ENCODE results near the gene BEST2.
A peak's percentile ranks its signal among the peaks of the same experiment; 100 is the strongest.

BEST2 gene

GRCh38 chr19:12745166-12745897, 6.3 kb upstream of the BEST2 start:
- H3K9me3 ChIP-seq (ENCODE audit: control extremely low read depth in 1 of 5, control insufficient read depth in 4 of 5, insufficient read depth in 2 of 5, low read depth in 1 of 5, low read length in 4 of 5): peaks cover 0 to 14% (median 10%) of the 10 kb centered on the region in 5 experiments
- H3K4me3 ChIP-seq (ENCODE audit: control insufficient read depth in 1 of 7, extremely low read depth in 1 of 7, insufficient read depth in 4 of 7, low read depth in 2 of 7, low read length in 6 of 7): no peak overlapping the region
- peaks cover 0 to 9% (median 1%) of the 10 kb centered on the region in 5 experiments for H3K27me3 ChIP-seq (replicated peaks in 2 of 5; ENCODE audit: control insufficient read depth in 4 of 5, insufficient read depth in 5 of 5, low read length in 4 of 5)
- H3K36me3 ChIP-seq (ENCODE audit: control insufficient read depth in 4 of 4, insufficient read depth in 4 of 4, low read length in 3 of 4): peaks cover 10 to 52% (median 40%) of the 10 kb centered on the region in 4 experiments
- peaks cover 0 to 9% (median 3%) of the 10 kb centered on the region in 4 experiments for H3K4me1 ChIP-seq (ENCODE audit: control extremely low read depth in 1 of 4, control insufficient read depth in 4 of 4, insufficient read depth in 4 of 4, low read length in 3 of 4)
- DNase-seq: no peak
- WGBS (ENCODE audit: insufficient coverage): 88% methylated on average over 16 of the region's 22 CpGs
- POLR2A ChIA-PET: no interaction called here
- CTCF ChIA-PET: interaction anchor here (39.0 to 43.3 kb wide), 2 partner anchors 15 to 16 kb away, joined by 776 read pairs; partner anchors contain the start of genes BEST2, GET3, HOOK2 and TNPO2
- no peak overlapping the region for H3K27ac ChIP-seq (ENCODE audit: insufficient read depth in 1 of 2, low read depth in 1 of 2, low read length in 2 of 2, poor library complexity in 1 of 2, severe bottlenecking in 2 of 2)

- ChIA-PET CTCF (interaction anchor here (39.0 to 43.3 kb wide), 2 partner anchors 12 to 19 kb away, joined by 776 read pairs; partner anchors contain the start of genes BEST2, GET3, HOOK2 and TNPO2), POLR2A (no interaction called here)
- Histone ChIP-seq H3K4me1 (ENCODE audit: control extremely low read depth in 1 of 4, control insufficient read depth in 4 of 4, insufficient read depth in 4 of 4, low read length in 3 of 4) (peaks cover 0 to 9% (median 3%) of the 10 kb centered on the region in 4 experiments), H3K27ac (ENCODE audit: insufficient read depth in 1 of 2, low read depth in 1 of 2, low read length in 2 of 2, poor library complexity in 1 of 2, severe bottlenecking in 2 of 2) (no peak overlapping the region), H3K36me3 (ENCODE audit: control insufficient read depth in 4 of 4, insufficient read depth in 4 of 4, low read length in 3 of 4) (peaks cover 10 to 41% (median 32%) of the 10 kb centered on the region in 4 experiments), H3K4me3 (ENCODE audit: control insufficient read depth in 1 of 7, extremely low read depth in 1 of 7, insufficient read depth in 4 of 7, low read depth in 2 of 7, low read length in 6 of 7) (no peak overlapping the region), H3K27me3 (replicated peaks in 2 of 5; ENCODE audit: control insufficient read depth in 4 of 5, insufficient read depth in 5 of 5, low read length in 4 of 5) (peaks cover 0 to 34% (median 5%) of the 10 kb centered on the region in 5 experiments), H3K9me3 (ENCODE audit: control extremely low read depth in 1 of 5, control insufficient read depth in 4 of 5, insufficient read depth in 2 of 5, low read depth in 1 of 5, low read length in 4 of 5) (peaks cover 0 to 14% (median 10%) of the 10 kb centered on the region in 5 experiments)
- 88% methylated on average over 5 of the region's 6 CpGs for WGBS (ENCODE audit: insufficient coverage)
- DNase-seq: no peak
Observed at GRCh38 chr19:12748489-12748888, 3.1 kb upstream of the BEST2 start.

- Histone ChIP-seq H3K9me3 (ENCODE audit: control extremely low read depth in 1 of 5, control insufficient read depth in 4 of 5, insufficient read depth in 2 of 5, low read depth in 1 of 5, low read length in 4 of 5) (peaks cover 0 to 14% (median 10%) of the 10 kb centered on the region in 5 experiments), H3K4me1 (ENCODE audit: control extremely low read depth in 1 of 4, control insufficient read depth in 4 of 4, insufficient read depth in 4 of 4, low read length in 3 of 4) (peaks cover 0 to 9% (median 3%) of the 10 kb centered on the region in 4 experiments), H3K27me3 (replicated peaks in 2 of 5; ENCODE audit: control insufficient read depth in 4 of 5, insufficient read depth in 5 of 5, low read length in 4 of 5) (peaks cover 0 to 43% (median 5%) of the 10 kb centered on the region in 5 experiments), H3K4me3 (ENCODE audit: control insufficient read depth in 1 of 7, extremely low read depth in 1 of 7, insufficient read depth in 4 of 7, low read depth in 2 of 7, low read length in 6 of 7) (no peak overlapping the region), H3K27ac (ENCODE audit: insufficient read depth in 1 of 2, low read depth in 1 of 2, low read length in 2 of 2, poor library complexity in 1 of 2, severe bottlenecking in 2 of 2) (no peak overlapping the region), H3K36me3 (ENCODE audit: control insufficient read depth in 4 of 4, insufficient read depth in 4 of 4, low read length in 3 of 4) (peaks cover 10 to 34% (median 27%) of the 10 kb centered on the region in 4 experiments)
- DNase-seq: peak in 2 of 3 donors; percentile 33 to 52
- POLR2A ChIA-PET: no interaction called here
- WGBS (ENCODE audit: insufficient coverage): 45% methylated on average over 24 of the region's 24 CpGs
- CTCF ChIA-PET: interaction anchor here (39.0 to 43.3 kb wide), 2 partner anchors 10 to 21 kb away, joined by 776 read pairs; partner anchors contain the start of genes BEST2, GET3, HOOK2 and TNPO2
Observed at GRCh38 chr19:12749938-12750521, 1.6 kb upstream of the BEST2 start.

- no peak for DNase-seq
- Histone ChIP-seq H3K4me3 (ENCODE audit: control insufficient read depth in 1 of 7, extremely low read depth in 1 of 7, insufficient read depth in 4 of 7, low read depth in 2 of 7, low read length in 6 of 7) (no peak overlapping the region), H3K9me3 (ENCODE audit: control extremely low read depth in 1 of 5, control insufficient read depth in 4 of 5, insufficient read depth in 2 of 5, low read depth in 1 of 5, low read length in 4 of 5) (peaks cover 0 to 14% (median 10%) of the 10 kb centered on the region in 5 experiments), H3K27ac (ENCODE audit: insufficient read depth in 1 of 2, low read depth in 1 of 2, low read length in 2 of 2, poor library complexity in 1 of 2, severe bottlenecking in 2 of 2) (no peak overlapping the region), H3K4me1 (ENCODE audit: control extremely low read depth in 1 of 4, control insufficient read depth in 4 of 4, insufficient read depth in 4 of 4, low read length in 3 of 4) (peaks cover 0 to 9% (median 3%) of the 10 kb centered on the region in 4 experiments), H3K27me3 (replicated peaks in 2 of 5; ENCODE audit: control insufficient read depth in 4 of 5, insufficient read depth in 5 of 5, low read length in 4 of 5) (peaks cover 0 to 45% (median 5%) of the 10 kb centered on the region in 5 experiments), H3K36me3 (ENCODE audit: control insufficient read depth in 4 of 4, insufficient read depth in 4 of 4, low read length in 3 of 4) (peaks cover 7 to 26% (median 20%) of the 10 kb centered on the region in 4 experiments)
- ChIA-PET CTCF (interaction anchor here (0.9 to 43.3 kb wide), 3 partner anchors 9 to 22 kb away, joined by 3 to 776 read pairs (median 776); partner anchors contain the start of genes BEST2, GET3, HOOK2 and TNPO2), POLR2A (no interaction called here)
- 82% methylated on average over 8 of the region's 9 CpGs for WGBS (ENCODE audit: insufficient coverage)
Observed at GRCh38 chr19:12750851-12751250, 740 bp upstream of the BEST2 start.

- ChIA-PET CTCF (interaction anchor here (0.6 to 39.0 kb wide), 6 partner anchors 8 to 159 kb away, joined by 3 to 776 read pairs (median 7); partner anchors contain the start of genes GET3, TNPO2 and TRIR), POLR2A (interaction anchor here (0.6 to 1.1 kb wide), 2 partner anchors 15 to 25 kb away, joined by 3 read pairs; partner anchors contain the start of gene GET3)
- Histone ChIP-seq H3K4me1 (ENCODE audit: control extremely low read depth in 1 of 4, control insufficient read depth in 4 of 4, insufficient read depth in 4 of 4, low read length in 3 of 4) (peaks cover 0 to 9% (median 3%) of the 10 kb centered on the region in 4 experiments), H3K36me3 (ENCODE audit: control insufficient read depth in 4 of 4, insufficient read depth in 4 of 4, low read length in 3 of 4) (peaks cover 4 to 12% (median 12%) of the 10 kb centered on the region in 4 experiments), H3K4me3 (ENCODE audit: control insufficient read depth in 1 of 7, extremely low read depth in 1 of 7, insufficient read depth in 4 of 7, low read depth in 2 of 7, low read length in 6 of 7) (no peak overlapping the region), H3K9me3 (ENCODE audit: control extremely low read depth in 1 of 5, control insufficient read depth in 4 of 5, insufficient read depth in 2 of 5, low read depth in 1 of 5, low read length in 4 of 5) (peaks cover 0 to 10% (median 7%) of the 10 kb centered on the region in 5 experiments), H3K27ac (ENCODE audit: insufficient read depth in 1 of 2, low read depth in 1 of 2, low read length in 2 of 2, poor library complexity in 1 of 2, severe bottlenecking in 2 of 2) (no peak overlapping the region), H3K27me3 (replicated peaks in 2 of 5; ENCODE audit: control insufficient read depth in 4 of 5, insufficient read depth in 5 of 5, low read length in 4 of 5) (peaks cover 0 to 45% (median 5%) of the 10 kb centered on the region in 5 experiments)
- WGBS (ENCODE audit: insufficient coverage): 89% methylated on average over 7 of the region's 23 CpGs
- DNase-seq: no peak
Observed at GRCh38 chr19:12752056-12752781, 628 bp downstream of the BEST2 start.

- Histone ChIP-seq H3K27me3 (replicated peaks in 2 of 5; ENCODE audit: control insufficient read depth in 4 of 5, insufficient read depth in 5 of 5, low read length in 4 of 5) (peaks cover 0 to 45% (median 5%) of the 10 kb centered on the region in 5 experiments), H3K36me3 (ENCODE audit: control insufficient read depth in 4 of 4, insufficient read depth in 4 of 4, low read length in 3 of 4) (no peaks in the 10 kb centered on the region), H3K9me3 (ENCODE audit: control extremely low read depth in 1 of 5, control insufficient read depth in 4 of 5, insufficient read depth in 2 of 5, low read depth in 1 of 5, low read length in 4 of 5) (no peaks in the 10 kb centered on the region), H3K4me3 (ENCODE audit: control insufficient read depth in 1 of 7, extremely low read depth in 1 of 7, insufficient read depth in 4 of 7, low read depth in 2 of 7, low read length in 6 of 7) (no peak overlapping the region), H3K27ac (ENCODE audit: insufficient read depth in 1 of 2, low read depth in 1 of 2, low read length in 2 of 2, poor library complexity in 1 of 2, severe bottlenecking in 2 of 2) (no peak overlapping the region), H3K4me1 (ENCODE audit: control extremely low read depth in 1 of 4, control insufficient read depth in 4 of 4, insufficient read depth in 4 of 4, low read length in 3 of 4) (peaks cover 0 to 16% (median 8%) of the 10 kb centered on the region in 4 experiments)
- no peak for DNase-seq
- 82% methylated on average over 49 of the region's 50 CpGs for WGBS (ENCODE audit: insufficient coverage)
- ChIA-PET CTCF (interaction anchor here (0.6 to 39.0 kb wide), 6 partner anchors 10 to 234 kb away, joined by 3 to 776 read pairs (median 28); partner anchors contain the start of genes GET3, JUNB, PRDX2 and THSD8), POLR2A (interaction anchor here (0.6 kb wide), 1 partner anchor 1195 kb away, joined by 4 read pairs; no protein-coding TSS in a partner anchor)
Observed at GRCh38 chr19:12754465-12755196, 3.0 kb downstream of the BEST2 start.
